ENCODE results near the gene DEPDC5.

The DEPDC5 gene

DNA sequence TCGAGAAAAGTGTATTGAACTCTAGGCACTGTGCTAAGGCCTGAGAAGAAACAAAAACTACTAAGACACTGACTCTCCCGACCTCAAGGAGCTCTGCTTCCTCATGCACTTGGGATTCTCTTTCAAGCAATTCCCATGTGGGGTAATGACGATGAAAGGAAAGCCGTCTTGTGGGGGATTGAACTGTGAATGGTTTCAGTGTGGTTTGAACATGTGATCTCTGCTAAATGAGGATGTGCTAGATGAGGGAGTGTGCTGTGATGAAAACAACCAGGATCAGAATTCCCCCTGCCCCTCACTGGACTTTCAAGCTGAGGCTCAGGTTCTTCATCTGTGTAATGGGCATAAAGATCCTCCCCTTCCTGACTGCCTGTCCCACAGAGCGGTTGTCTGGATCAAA, 74.9 kb downstream of the DEPDC5 start:
- TF ChIP-seq ZNF274 (IDR thresholded peaks at IDR 0.05; ENCODE audit: low read depth, low read length) (no peak), YY1 (IDR thresholded peaks at IDR 0.05; ENCODE audit: insufficient read depth, insufficient read length) (no peak), SUZ12 (IDR thresholded peaks at IDR 0.05; ENCODE audit: extremely low read depth, insufficient read depth, insufficient read length) (no peak)
- no peak for DNase-seq (ENCODE audit: low read depth, low spot score)
- H3K36me3 ChIP-seq (ENCODE audit: insufficient read depth, insufficient read length, low read length): peaks cover 18% of the 10 kb centered on the region

DNA sequence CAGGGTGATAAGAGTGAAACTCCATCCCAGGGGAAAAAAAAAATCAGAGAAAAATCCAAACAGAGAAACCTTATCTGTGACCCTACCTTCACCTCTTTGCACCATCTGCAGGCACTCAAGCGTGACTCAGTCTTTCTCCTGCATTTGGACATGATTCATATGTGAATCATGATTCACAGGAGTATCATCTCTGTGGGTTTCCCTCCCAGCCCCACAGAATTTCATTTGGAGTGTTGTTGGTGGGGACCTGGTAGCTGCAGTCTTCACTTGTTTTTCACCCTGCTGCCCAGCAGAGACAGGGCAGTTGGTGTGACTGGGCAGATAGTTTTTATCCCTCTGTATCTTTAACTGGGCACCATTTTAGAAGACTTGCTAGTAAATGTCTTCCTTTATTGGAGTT, 75.7 kb downstream of the DEPDC5 start:
- no peak overlapping the region for H3K9ac ChIP-seq (ENCODE audit: insufficient read length, low read depth)
- no peak for TF ChIP-seq ZNF274 (IDR thresholded peaks at IDR 0.05; ENCODE audit: low read depth, low read length)
- TF ChIP-seq SUZ12 (IDR thresholded peaks at IDR 0.05; ENCODE audit: extremely low read depth, insufficient read depth, insufficient read length): no peak
- no peak for TF ChIP-seq YY1 (IDR thresholded peaks at IDR 0.05; ENCODE audit: insufficient read depth, insufficient read length)

More for the DNA sequence above, 74.9 kb downstream of the DEPDC5 start:
- no peak overlapping the region for H3K4me3 ChIP-seq (ENCODE audit: insufficient read length, low read depth)
- no peak overlapping the region for H3K9ac ChIP-seq (ENCODE audit: insufficient read length, low read depth)
- no peaks in the 10 kb centered on the region for H3K9me3 ChIP-seq (ENCODE audit: insufficient read depth, low read length)
- no peaks in the 10 kb centered on the region for H3K27me3 ChIP-seq (ENCODE audit: insufficient read depth, insufficient read length)
- no peaks in the 10 kb centered on the region for H3K4me1 ChIP-seq (ENCODE audit: insufficient read depth, insufficient read length)

DNA sequence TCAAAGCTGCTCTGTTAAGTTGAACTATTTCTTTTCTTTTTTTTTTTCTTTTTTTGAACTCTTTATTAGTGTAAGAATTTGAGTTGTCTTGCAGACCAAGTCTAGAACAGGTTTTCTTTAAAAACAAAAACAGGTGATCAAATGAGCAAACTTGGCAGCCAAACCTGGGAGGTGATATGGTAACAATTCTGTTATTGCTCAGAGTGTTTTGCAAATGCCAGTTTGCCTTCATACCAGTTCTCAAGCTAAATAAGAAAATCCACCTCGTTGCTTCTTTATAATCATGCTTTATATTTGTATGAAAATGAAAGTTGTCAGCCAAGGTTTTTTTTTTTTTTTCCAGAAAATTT, 76.9 kb downstream of the DEPDC5 start:
- no peaks in the 10 kb centered on the region for H3K9me3 ChIP-seq (ENCODE audit: insufficient read depth, low read length)
- no peak overlapping the region for H3K9ac ChIP-seq (ENCODE audit: insufficient read length, low read depth)
- no peak overlapping the region for H3K4me3 ChIP-seq (ENCODE audit: insufficient read length, low read depth)
- peaks cover 13% of the 10 kb centered on the region for H3K36me3 ChIP-seq (ENCODE audit: insufficient read depth, insufficient read length, low read length)
- TF ChIP-seq ZNF274 (IDR thresholded peaks at IDR 0.05; ENCODE audit: low read depth, low read length) (no peak), YY1 (IDR thresholded peaks at IDR 0.05; ENCODE audit: insufficient read depth, insufficient read length) (no peak), SUZ12 (IDR thresholded peaks at IDR 0.05; ENCODE audit: extremely low read depth, insufficient read depth, insufficient read length) (no peak)
- H3K27me3 ChIP-seq (ENCODE audit: insufficient read depth, insufficient read length): no peaks in the 10 kb centered on the region
- DNase-seq (ENCODE audit: low read depth, low spot score): no peak
- H3K4me1 ChIP-seq (ENCODE audit: insufficient read depth, insufficient read length): no peaks in the 10 kb centered on the region

More for the DNA sequence above, 75.7 kb downstream of the DEPDC5 start:
- no peak for DNase-seq (ENCODE audit: low read depth, low spot score)
- H3K36me3 ChIP-seq (ENCODE audit: insufficient read depth, insufficient read length, low read length): peaks cover 18% of the 10 kb centered on the region
- no peaks in the 10 kb centered on the region for H3K4me1 ChIP-seq (ENCODE audit: insufficient read depth, insufficient read length)
- no peaks in the 10 kb centered on the region for H3K9me3 ChIP-seq (ENCODE audit: insufficient read depth, low read length)
- no peaks in the 10 kb centered on the region for H3K27me3 ChIP-seq (ENCODE audit: insufficient read depth, insufficient read length)
- H3K4me3 ChIP-seq (ENCODE audit: insufficient read length, low read depth): no peak overlapping the region

DNA sequence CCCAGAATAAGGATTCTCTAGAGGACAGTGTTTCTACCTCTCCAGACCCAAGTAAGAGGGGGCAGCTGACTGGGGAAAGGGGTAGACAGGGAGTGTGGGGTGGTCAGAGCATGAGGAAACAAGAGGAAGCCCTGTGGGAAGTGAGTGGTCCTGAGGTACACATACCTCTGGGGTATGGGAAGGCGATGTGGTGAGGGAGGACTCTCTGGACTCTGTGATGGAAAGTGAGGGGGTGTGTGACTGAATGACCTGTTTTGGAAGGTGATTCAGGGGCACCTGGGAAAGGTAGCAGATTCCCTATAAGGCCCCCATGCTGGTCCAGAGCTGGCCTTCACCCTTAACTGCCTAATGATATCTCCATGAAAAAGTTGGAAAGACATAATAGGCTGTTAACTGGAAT, 80.1 kb downstream of the DEPDC5 start:
- Histone ChIP-seq H3K4me1 (ENCODE audit: insufficient read depth, insufficient read length) (no peaks in the 10 kb centered on the region), H3K36me3 (ENCODE audit: insufficient read depth, insufficient read length, low read length) (peaks cover 11% of the 10 kb centered on the region), H3K9ac (ENCODE audit: insufficient read length, low read depth) (no peak overlapping the region), H3K27me3 (ENCODE audit: insufficient read depth, insufficient read length) (no peaks in the 10 kb centered on the region), H3K4me3 (ENCODE audit: insufficient read length, low read depth) (no peak overlapping the region), H3K9me3 (ENCODE audit: insufficient read depth, low read length) (no peaks in the 10 kb centered on the region)
- DNase-seq (ENCODE audit: low read depth, low spot score): no peak
- TF ChIP-seq YY1 (IDR thresholded peaks at IDR 0.05; ENCODE audit: insufficient read depth, insufficient read length): no peak
- TF ChIP-seq SUZ12 (IDR thresholded peaks at IDR 0.05; ENCODE audit: extremely low read depth, insufficient read depth, insufficient read length): no peak
- no peak for TF ChIP-seq ZNF274 (IDR thresholded peaks at IDR 0.05; ENCODE audit: low read depth, low read length)

DNA sequence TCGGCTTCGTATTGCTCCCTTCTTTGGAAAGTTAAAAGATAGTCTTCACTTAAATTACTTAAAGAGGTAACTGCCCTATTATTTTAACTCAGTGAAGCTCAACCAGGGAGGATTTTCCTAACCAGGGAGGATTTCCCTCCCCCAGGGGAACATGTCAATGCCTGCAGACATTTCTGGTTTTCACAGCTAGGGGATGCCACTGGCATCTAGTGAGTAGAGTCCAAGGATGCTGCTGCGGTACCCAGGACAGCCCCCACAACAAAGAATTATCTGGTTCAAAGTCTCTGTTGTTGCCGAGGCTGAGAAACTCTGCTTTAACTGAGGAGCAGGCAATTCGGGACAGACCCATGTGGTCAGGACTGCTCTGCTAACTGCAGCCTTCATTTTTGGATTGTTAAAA, 82.2 kb downstream of the DEPDC5 start:
- no peaks in the 10 kb centered on the region for H3K9me3 ChIP-seq (ENCODE audit: insufficient read depth, low read length)
- no peaks in the 10 kb centered on the region for H3K4me1 ChIP-seq (ENCODE audit: insufficient read depth, insufficient read length)
- no peak overlapping the region for H3K9ac ChIP-seq (ENCODE audit: insufficient read length, low read depth)
- peaks cover 19% of the 10 kb centered on the region for H3K36me3 ChIP-seq (ENCODE audit: insufficient read depth, insufficient read length, low read length)
- TF ChIP-seq ZNF274 (IDR thresholded peaks at IDR 0.05; ENCODE audit: low read depth, low read length): no peak
- no peak for TF ChIP-seq YY1 (IDR thresholded peaks at IDR 0.05; ENCODE audit: insufficient read depth, insufficient read length)
- TF ChIP-seq SUZ12 (IDR thresholded peaks at IDR 0.05; ENCODE audit: extremely low read depth, insufficient read depth, insufficient read length): no peak
- DNase-seq (ENCODE audit: low read depth, low spot score): no peak
- H3K27me3 ChIP-seq (ENCODE audit: insufficient read depth, insufficient read length): no peaks in the 10 kb centered on the region
- H3K4me3 ChIP-seq (ENCODE audit: insufficient read length, low read depth): no peak overlapping the region

DNA sequence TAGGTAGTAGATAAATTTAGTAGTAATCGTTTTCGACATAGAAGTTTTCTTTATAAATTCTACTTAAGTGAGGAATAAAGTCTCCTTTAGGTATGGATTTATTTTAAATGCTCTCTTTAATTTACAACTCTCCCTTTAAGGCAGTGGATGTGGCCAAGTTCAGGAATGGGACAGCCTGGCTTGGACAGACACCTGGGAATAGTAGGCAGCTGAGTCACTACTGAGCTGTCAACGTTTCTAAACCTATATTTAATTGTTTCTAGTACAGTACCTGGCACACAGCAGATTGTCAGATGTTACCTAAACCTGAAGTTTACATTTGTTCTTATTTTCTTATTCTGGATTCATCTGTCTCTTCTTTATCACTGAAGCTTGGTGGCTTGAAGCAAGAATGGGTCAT, 85.1 kb downstream of the DEPDC5 start:
- Histone ChIP-seq H3K4me1 (ENCODE audit: insufficient read depth, insufficient read length) (no peaks in the 10 kb centered on the region), H3K9me3 (ENCODE audit: insufficient read depth, low read length) (no peaks in the 10 kb centered on the region), H3K9ac (ENCODE audit: insufficient read length, low read depth) (no peak overlapping the region), H3K27me3 (ENCODE audit: insufficient read depth, insufficient read length) (no peaks in the 10 kb centered on the region), H3K4me3 (ENCODE audit: insufficient read length, low read depth) (no peak overlapping the region), H3K36me3 (ENCODE audit: insufficient read depth, insufficient read length, low read length) (peaks cover 24% of the 10 kb centered on the region)
- no peak for DNase-seq (ENCODE audit: low read depth, low spot score)
- TF ChIP-seq YY1 (IDR thresholded peaks at IDR 0.05; ENCODE audit: insufficient read depth, insufficient read length): no peak
- no peak for TF ChIP-seq SUZ12 (IDR thresholded peaks at IDR 0.05; ENCODE audit: extremely low read depth, insufficient read depth, insufficient read length)
- TF ChIP-seq ZNF274 (IDR thresholded peaks at IDR 0.05; ENCODE audit: low read depth, low read length): no peak

DNA sequence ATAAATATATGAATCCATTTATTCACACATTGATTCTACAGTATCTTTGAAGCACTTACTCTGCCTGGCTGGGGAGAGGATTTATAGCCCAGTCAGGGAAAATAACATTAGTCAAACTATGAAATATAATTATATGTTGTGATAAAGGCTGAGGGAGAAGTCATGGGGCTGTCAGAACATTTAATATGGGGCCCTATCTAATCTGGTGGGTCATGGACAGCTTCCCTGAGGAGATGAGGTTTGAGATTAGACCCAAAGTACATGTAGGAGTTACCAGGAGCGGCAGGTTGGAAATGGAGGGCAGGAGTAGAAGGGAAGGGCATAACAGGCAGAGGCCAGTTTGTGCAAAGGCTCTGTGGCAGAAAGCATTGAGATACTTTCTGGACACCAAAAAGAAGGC, 86.2 kb downstream of the DEPDC5 start:
- H3K4me1 ChIP-seq (ENCODE audit: insufficient read depth, insufficient read length): no peaks in the 10 kb centered on the region
- DNase-seq (ENCODE audit: low read depth, low spot score): no peak
- H3K4me3 ChIP-seq (ENCODE audit: insufficient read length, low read depth): no peak overlapping the region
- peaks cover 27% of the 10 kb centered on the region for H3K36me3 ChIP-seq (ENCODE audit: insufficient read depth, insufficient read length, low read length)
- H3K27me3 ChIP-seq (ENCODE audit: insufficient read depth, insufficient read length): no peaks in the 10 kb centered on the region
- no peak overlapping the region for H3K9ac ChIP-seq (ENCODE audit: insufficient read length, low read depth)
- no peaks in the 10 kb centered on the region for H3K9me3 ChIP-seq (ENCODE audit: insufficient read depth, low read length)
- no peak for TF ChIP-seq YY1 (IDR thresholded peaks at IDR 0.05; ENCODE audit: insufficient read depth, insufficient read length)
- TF ChIP-seq SUZ12 (IDR thresholded peaks at IDR 0.05; ENCODE audit: extremely low read depth, insufficient read depth, insufficient read length): no peak
- TF ChIP-seq ZNF274 (IDR thresholded peaks at IDR 0.05; ENCODE audit: low read depth, low read length): no peak

DNA sequence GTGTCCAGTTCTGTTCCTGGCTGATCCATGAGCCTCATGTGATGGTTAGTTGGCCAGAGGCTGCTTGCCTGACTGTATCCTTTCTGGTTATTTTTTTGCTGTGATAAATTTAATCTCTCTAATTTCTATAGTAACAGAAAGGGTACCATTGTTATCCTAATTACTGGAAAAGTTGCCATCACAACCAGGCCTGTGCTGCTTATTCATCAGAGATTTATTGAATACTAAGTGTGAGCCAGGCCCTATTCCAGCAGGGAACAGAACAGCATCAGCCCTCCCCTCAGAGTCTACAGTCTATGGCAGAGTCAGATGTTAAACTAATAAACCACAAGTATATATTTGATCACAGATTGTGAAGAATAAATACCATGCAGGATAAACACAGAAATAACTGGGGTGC, 86.8 kb downstream of the DEPDC5 start:
- Histone ChIP-seq H3K27me3 (ENCODE audit: insufficient read depth, insufficient read length) (no peaks in the 10 kb centered on the region), H3K4me3 (ENCODE audit: insufficient read length, low read depth) (no peak overlapping the region), H3K9me3 (ENCODE audit: insufficient read depth, low read length) (no peaks in the 10 kb centered on the region), H3K36me3 (ENCODE audit: insufficient read depth, insufficient read length, low read length) (peaks cover 33% of the 10 kb centered on the region), H3K9ac (ENCODE audit: insufficient read length, low read depth) (no peak overlapping the region), H3K4me1 (ENCODE audit: insufficient read depth, insufficient read length) (no peaks in the 10 kb centered on the region)
- no peak for TF ChIP-seq YY1 (IDR thresholded peaks at IDR 0.05; ENCODE audit: insufficient read depth, insufficient read length)
- no peak for TF ChIP-seq ZNF274 (IDR thresholded peaks at IDR 0.05; ENCODE audit: low read depth, low read length)
- TF ChIP-seq SUZ12 (IDR thresholded peaks at IDR 0.05; ENCODE audit: extremely low read depth, insufficient read depth, insufficient read length): no peak
- no peak for DNase-seq (ENCODE audit: low read depth, low spot score)

All from NT2/D1 (cell line).